Suprapubic skin (tissue), 3 donors: ENCODE results near the gene CCDC7.

Source experiments
- EP300 ChIP-seq: sonication (generic); formaldehyde crosslinking; IDR thresholded peaks from one replicate; pipeline ENCODE4 v1.6.1; 2017; ENCODE audit warnings: antibody characterized with exemption
- POLR2A ChIP-seq, 2 donors: fragments of 450-650 bp; IDR thresholded peaks; one replicate each; pipeline ENCODE4 v1.6.1; 2017; ENCODE audit warnings: antibody characterized with exemption in 2 of 2, mild to moderate bottlenecking in 2 of 2, moderate library complexity in 2 of 2
- TF ChIP-seq, protein P1 (sequence below), 2 donors: fragments of 200-600 bp in 1 of 2; fragments of 450-650 bp in 1 of 2; sonication (generic) in 1 of 2; IDR thresholded peaks; one replicate each; pipeline ENCODE4 v1.5.1; 2016 to 2019; ENCODE audit warnings: antibody characterized with exemption in 2 of 2, mild to moderate bottlenecking in 1 of 2, moderate library complexity in 1 of 2

GRCh38 chr10:32851301-32851700 lies 405.4 kb downstream of the CCDC7 start:
- TF ChIP-seq, protein P1, sequence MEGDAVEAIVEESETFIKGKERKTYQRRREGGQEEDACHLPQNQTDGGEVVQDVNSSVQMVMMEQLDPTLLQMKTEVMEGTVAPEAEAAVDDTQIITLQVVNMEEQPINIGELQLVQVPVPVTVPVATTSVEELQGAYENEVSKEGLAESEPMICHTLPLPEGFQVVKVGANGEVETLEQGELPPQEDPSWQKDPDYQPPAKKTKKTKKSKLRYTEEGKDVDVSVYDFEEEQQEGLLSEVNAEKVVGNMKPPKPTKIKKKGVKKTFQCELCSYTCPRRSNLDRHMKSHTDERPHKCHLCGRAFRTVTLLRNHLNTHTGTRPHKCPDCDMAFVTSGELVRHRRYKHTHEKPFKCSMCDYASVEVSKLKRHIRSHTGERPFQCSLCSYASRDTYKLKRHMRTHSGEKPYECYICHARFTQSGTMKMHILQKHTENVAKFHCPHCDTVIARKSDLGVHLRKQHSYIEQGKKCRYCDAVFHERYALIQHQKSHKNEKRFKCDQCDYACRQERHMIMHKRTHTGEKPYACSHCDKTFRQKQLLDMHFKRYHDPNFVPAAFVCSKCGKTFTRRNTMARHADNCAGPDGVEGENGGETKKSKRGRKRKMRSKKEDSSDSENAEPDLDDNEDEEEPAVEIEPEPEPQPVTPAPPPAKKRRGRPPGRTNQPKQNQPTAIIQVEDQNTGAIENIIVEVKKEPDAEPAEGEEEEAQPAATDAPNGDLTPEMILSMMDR (IDR thresholded peaks at IDR 0.05), result no peak
- no peak for TF ChIP-seq EP300
- no peak for TF ChIP-seq POLR2A (IDR thresholded peaks at IDR 0.05)
